HepG2 (cell line): ENCODE measurements around the gene CDC25C. TPM values are rescaled to one million over a fixed set of nuclear protein-coding genes. Genes with fewer than 3 reads are reported as not detected.

Experiments used
- ATAC-seq: fragments of 200-7000 bp; cut with Tn5 transposase; 3 replicates; pipeline ENCODE4 v1.9.1; 2020; ENCODE audit warnings: mild to moderate bottlenecking, moderate library complexity
- BruUV-seq: library from RNA; stranded (reverse); fragments of 400-500 nt; replicated peaks from 2 replicates; lab custom pipeline; 2021; lab: Mats Ljungman, UMichigan
- CTCF ChIA-PET: fragments of 300-600 bp; formaldehyde crosslinking; extraction: SDS; loops from one replicate; lab custom pipeline; 2021; ENCODE audit warnings: low total read pairs, inconsistent platforms, low intra/inter-chr PET ratio; lab: Yijun Ruan, JAX
- POLR2A ChIA-PET: fragments of 350-600 bp; sonication (Branson Sonifier 250); formaldehyde crosslinking; loops from one replicate; lab custom pipeline; 2020; ENCODE audit warnings: antibody characterized with exemption, inconsistent platforms; lab: Yijun Ruan, JAX
- DNase-seq: peaks from one replicate; pipeline ENCODE4 v3.0.0-alpha.2; 2015; ENCODE audit warnings: low spot score
- FAIRE-seq: peaks from 3 replicates; lab custom pipeline; 2011; peaks lifted over from hg19 to GRCh38; lab: Jason Lieb, UNC
- H2AFZ ChIP-seq: one replicate; pipeline ENCODE4 v1.6.1; 2011; ENCODE audit warnings: low read length, inconsistent platforms
- H3K27ac ChIP-seq: fragments of 300-600 bp; 3 replicates; pipeline ENCODE4 v1.8.0; 2011; ENCODE audit warnings: mixed run types, mild to moderate bottlenecking, mixed read lengths, low read length, inconsistent platforms; ENCODE audit not compliant: insufficient read depth; ENCODE audit errors: extremely low read length
- H3K27me3 ChIP-seq, 2 experiments: fragments of 200-600 bp in 1 of 2; 2 replicates in 1 of 2; 3 replicates in 1 of 2; pipeline versions ENCODE4 v1.6.0 to v1.8.0; 2011; ENCODE audit warnings: low read length in 2 of 2, mild to moderate bottlenecking in 2 of 2, moderate library complexity in 2 of 2, inconsistent platforms in 1 of 2; ENCODE audit not compliant: insufficient read depth in 2 of 2, control insufficient read depth in 1 of 2
- H3K36me3 ChIP-seq, 2 experiments: fragments of 200-600 bp in 1 of 2; replicated peaks in 1 of 2; 2 replicates in 1 of 2; 3 replicates in 1 of 2; pipeline versions ENCODE4 v1.5.1 to v1.8.0; 2011; ENCODE audit warnings: low read length in 2 of 2, inconsistent platforms in 1 of 2; ENCODE audit not compliant: insufficient read depth in 2 of 2, control insufficient read depth in 1 of 2
- H3K4me1 ChIP-seq: 2 replicates; pipeline ENCODE4 v1.5.1; 2012; ENCODE audit warnings: low read length, inconsistent platforms; ENCODE audit not compliant: insufficient read depth
- H3K4me2 ChIP-seq: 2 replicates; pipeline ENCODE4 v1.6.0; 2011; ENCODE audit warnings: low read depth, low read length, inconsistent platforms
- H3K4me3 ChIP-seq, 3 experiments: fragments of 200-600 bp in 1 of 3; sonication (generic), shearing (Covaris generic) in 1 of 3; replicated peaks in 1 of 3; 2 replicates each; pipeline ENCODE4 v1.5.1; 2011 to 2016; ENCODE audit warnings: low read length in 3 of 3, inconsistent platforms in 2 of 3, low read depth in 2 of 3, mild to moderate bottlenecking in 2 of 3, control low read depth in 1 of 3, mixed read lengths in 1 of 3; ENCODE audit not compliant: insufficient read depth in 1 of 3
- H3K79me2 ChIP-seq: one replicate; pipeline ENCODE4 v1.6.1; 2011; ENCODE audit warnings: low read length, inconsistent platforms; ENCODE audit not compliant: insufficient read depth
- H3K9ac ChIP-seq: 2 replicates; pipeline ENCODE4 v1.6.0; 2011; ENCODE audit warnings: mild to moderate bottlenecking, low read depth, low read length, inconsistent platforms; ENCODE audit not compliant: insufficient read depth
- H3K9me3 ChIP-seq: 2 replicates; pipeline ENCODE4 v1.5.1; 2012; ENCODE audit warnings: mild to moderate bottlenecking, low read length
- H4K20me1 ChIP-seq: 2 replicates; pipeline ENCODE4 v1.6.0; 2011; ENCODE audit warnings: inconsistent platforms, mild to moderate bottlenecking, low read length, moderate library complexity; ENCODE audit not compliant: insufficient read depth
- AKNA ChIP-seq: sonication (generic); formaldehyde crosslinking; IDR thresholded peaks from 2 replicates; pipeline ENCODE4 v1.4.0; 2020; ENCODE audit warnings: missing genetic modification reagents, borderline replicate concordance
- BRF2 ChIP-seq: sonication (generic); formaldehyde crosslinking; IDR thresholded peaks from 2 replicates; pipeline ENCODE4 v1.8.1; 2022; ENCODE audit warnings: mild to moderate bottlenecking, missing genetic modification reagents
- FOSL2 ChIP-seq: sonication (generic); formaldehyde crosslinking; IDR thresholded peaks from 2 replicates; pipeline ENCODE4 v1.4.0; 2020; ENCODE audit warnings: missing genetic modification reagents
- HNF4G ChIP-seq, 2 experiments: sonication (generic) in 1 of 2; formaldehyde crosslinking in 1 of 2; IDR thresholded peaks; 2 replicates each; pipeline versions ENCODE4 v1.4.0 to v1.6.1; 2011 to 2020; ENCODE audit warnings: borderline replicate concordance in 2 of 2, low read depth in 2 of 2, mild to moderate bottlenecking in 2 of 2, low read length in 1 of 2, missing genetic modification reagents in 1 of 2, moderate library complexity in 1 of 2
- IRF2 ChIP-seq: IDR thresholded peaks from 2 replicates; pipeline ENCODE4 v1.6.1; 2018; ENCODE audit warnings: missing genetic modification reagents, missing compliant biosample characterization
- MAFF ChIP-seq: IDR thresholded peaks from 2 replicates; pipeline ENCODE4 v1.6.1; 2011; ENCODE audit warnings: low read depth, low read length, improper control_type of control experiment
- MAFK ChIP-seq, 2 experiments: IDR thresholded peaks in 1 of 2; conservative IDR thresholded peaks in 1 of 2; 2 replicates each; pipeline ENCODE4 v1.6.1; 2011; ENCODE audit warnings: improper control_type of control experiment in 2 of 2, low read length in 2 of 2
- ZNF282 ChIP-seq: fragments of 450-650 bp; IDR thresholded peaks from 2 replicates; pipeline ENCODE4 v1.6.1; 2018; ENCODE audit not compliant: partially characterized antibody
- ZNF773 ChIP-seq: sonication (generic); formaldehyde crosslinking; IDR thresholded peaks from 2 replicates; pipeline ENCODE4 v1.4.0; 2020; ENCODE audit warnings: missing genetic modification reagents, borderline replicate concordance
- WGBS: methylation state at CpG from one replicate; pipeline ENCODE4 v1.1.6; 2017; ENCODE audit warnings: low lambda C conversion rate; 5-methylcytosine and 5-hydroxymethylcytosine counted together
- in situ Hi-C: cut with HindIII; loops from 2 replicates; pipeline ENCODE4 v1.10.0; 2017; ENCODE audit warnings: low pct_unique_long_range_greater_than_20kb; ENCODE audit not compliant: extremely low pct_ligation_motif_present
- intact Hi-C: fragments of 100-400 bp; cut with micrococcal nuclease; formaldehyde crosslinking; loops from one replicate; pipeline ENCODE4 v1.10.0; 2022; ENCODE audit not compliant: unreplicated experiment
- polyA plus RNA-seq, 8 experiments: library from polyadenylated mRNA; depleted of rRNA in 3 of 8; stranded (reverse) in 7 of 8; unstranded in 1 of 8; fragments of >200 nt; fragmentation: Illumina TruSeq in 4 of 8; extraction: Trizol in 4 of 8; gene quantifications; 2 replicates each; pipeline versions ENCODE4 v1.2.1 to v1.2.3, GENCODE V29; 2011 to 2016; ENCODE audit warnings: low read depth in 4 of 8, missing spikeins in 1 of 8, mixed read lengths in 1 of 8; ENCODE audit not compliant: insufficient read depth in 1 of 8
- total RNA-seq, 5 experiments: library from RNA; depleted of rRNA; stranded (reverse); fragments of >200 nt; fragmentation: Illumina TruSeq; extraction: Trizol; gene quantifications; 2 replicates each; pipeline ENCODE4 v1.2.3, GENCODE V29; 2016; ENCODE audit warnings: low read depth in 1 of 5

CDC25C gene
- total and polyA plus RNA-seq, 2 of the 13 experiments (the other 11 are each of a cell fraction or from before 2014, with no cell fraction given), result 17.7 to 27.6 TPM

- no peaks in the 10 kb centered on the region; a peak in 1 of 5 replicates for H3K27me3 ChIP-seq
- H3K4me2 ChIP-seq, result no peak overlapping the region
- no peaks in the 10 kb centered on the region for H3K36me3 ChIP-seq
- ChIA-PET CTCF (interaction anchor here (1.5 kb wide), 1 partner anchor 17 kb away, joined by 3 read pairs; no protein-coding TSS in a partner anchor), POLR2A (no interaction called here)
- no peak for FAIRE-seq
- H3K27ac ChIP-seq, result no peak overlapping the region
- H4K20me1 ChIP-seq, result peaks cover 4% of the 10 kb centered on the region; the same call in 1 of the 2 replicates
- no peak overlapping the region for H3K4me3 ChIP-seq
- BruUV-seq, result no TSS peak
- in situ Hi-C loops (no loop called here), intact Hi-C loops (loop anchor here (10.0 kb wide), 1 partner anchor 210 kb away; the partner anchor contains the start of gene ETF1)
- H3K4me1 ChIP-seq, result peaks cover 48% of the 10 kb centered on the region
- no peak overlapping the region for H3K9ac ChIP-seq
- 13% methylated on average over 3 of the region's 3 CpGs for WGBS
- peaks cover 27% of the 10 kb centered on the region for H3K79me2 ChIP-seq
- no peak for TF ChIP-seq BRF2
- no peak for TF ChIP-seq IRF2 (CRISPR knock-in tag)
- no peak for TF ChIP-seq ZNF282
- peak; percentile 36; the same call in 1 of the 2 replicates for TF ChIP-seq FOSL2 (CRISPR knock-in tag)
- TF ChIP-seq ZNF773, result no peak
- H2AFZ ChIP-seq, result no peak overlapping the region
- H3K9me3 ChIP-seq, result no peaks in the 10 kb centered on the region
- DNase-seq, result no peak
- no peak for ATAC-seq
Measured at GRCh38 chr5:138334867-138335447, 3.4 kb upstream of the CDC25C start.

- no peak for DNase-seq
- no peak for FAIRE-seq
- peak; percentile 5; the same call in 1 of the 3 replicates for ATAC-seq
- H3K27me3 ChIP-seq, result no peaks in the 10 kb centered on the region; a peak in 1 of 5 replicates
- TSS peak; percentile 74 for BruUV-seq
- peaks cover 17% of the 10 kb centered on the region for H3K79me2 ChIP-seq
- no peaks in the 10 kb centered on the region for H3K9me3 ChIP-seq
- in situ Hi-C loops, result no loop called here
- peak overlapping the region; percentile 18 for H2AFZ ChIP-seq
- H3K4me1 ChIP-seq, result peaks cover 40% of the 10 kb centered on the region
- intact Hi-C loops, result loop anchor here (10.0 kb wide), 1 partner anchor 214 kb away; the partner anchor contains the start of gene ETF1
- 1% methylated on average over 12 of the region's 12 CpGs for WGBS
- peaks cover 0 to 14% of the 10 kb centered on the region in 2 experiments; a peak in 4 of 5 replicates for H3K36me3 ChIP-seq
- H3K4me3 ChIP-seq, result peak overlapping the region; percentile 80 to 88 (median 85)
- no peaks in the 10 kb centered on the region for H4K20me1 ChIP-seq
- H3K9ac ChIP-seq, result peak overlapping the region; percentile 83
- CTCF ChIA-PET, result no interaction called here
- peak overlapping the region; percentile 80 for H3K4me2 ChIP-seq
- POLR2A ChIA-PET, result interaction anchor here (0.5 to 1.5 kb wide), 4 partner anchors 10 to 152 kb away, joined by 4 to 15 read pairs (median 5); partner anchors contain the start of genes CDC23, KDM3B and KIF20A
- peak overlapping the region; percentile 83 for H3K27ac ChIP-seq
- TF ChIP-seq AKNA (CRISPR knock-in tag), result no peak
- TF ChIP-seq MAFF, result peak; percentile 81
- peak; percentile 79 to 90 for TF ChIP-seq MAFK (conservative IDR thresholded peaks at IDR 0.05 in 1 of 2, IDR thresholded peaks at IDR 0.05 in 1 of 2; ENCODE audit: low read length in 2 of 2)
- TF ChIP-seq HNF4G (IDR thresholded peaks at IDR 0.05; ENCODE audit: borderline replicate concordance, low read depth, low read length), result 0 out of 2 replicates have a peak, but pooled peaks have one; percentile 10
- TF ChIP-seq HNF4G (CRISPR knock-in tag; IDR thresholded peaks at IDR 0.05; ENCODE audit: borderline replicate concordance, low read depth), result no peak
Measured at GRCh38 chr5:138330813-138331448, 673 bp downstream of the CDC25C start.
